Naive thymus-derived CD8-positive, alpha-beta T cell (primary cell): ENCODE data around the gene CAMKV. TPM values are rescaled to one million over a fixed set of nuclear protein-coding genes. Genes with fewer than 3 reads are reported as not detected.

ENCODE experiments used
- ATAC-seq, 2 donors: fragments of 150-1000 bp; cut with Tn5 transposase in 1 of 2; sonication (Bioruptor Pico), chemical (Tn5 transposase) in 1 of 2; 1 replicate in 1 of 2; 2 replicates in 1 of 2; pipeline ENCODE4 v1.10.0; 2021; ENCODE audit warnings: mild to moderate bottlenecking in 2 of 2, moderate library complexity in 2 of 2
- POLR2A ChIA-PET: fragments of 350-600 bp; sonication (Branson Sonifier 250); formaldehyde crosslinking; loops from one replicate; lab custom pipeline; 2021; ENCODE audit warnings: antibody characterized with exemption; lab: Charles Lee
- DNase-seq, 10 donors: peaks; one replicate each; pipeline versions ENCODE4 v3.0.0 to v3.0.0-alpha.2; 2020 to 2022
- H3K27ac Mint-ChIP-seq, 10 donors: one replicate each; pipeline ENCODE4 v1.8.0; 2020 to 2022; ENCODE audit warnings: mild to moderate bottlenecking in 10 of 10, mixed read lengths in 10 of 10, moderate library complexity in 4 of 10, inconsistent platforms in 1 of 10
- H3K27me3 Mint-ChIP-seq, 5 donors: one replicate each; pipeline ENCODE4 v1.8.0; 2021 to 2022; ENCODE audit warnings: mixed read lengths in 5 of 5
- H3K36me3 Mint-ChIP-seq, 3 donors: one replicate each; pipeline ENCODE4 v1.8.0; 2020 to 2022; ENCODE audit warnings: mixed read lengths in 3 of 3, mild to moderate bottlenecking in 2 of 3, inconsistent platforms in 1 of 3
- H3K4me1 Mint-ChIP-seq, 4 donors: one replicate each; pipeline ENCODE4 v1.8.0; 2021 to 2022; ENCODE audit warnings: mixed read lengths in 4 of 4
- H3K4me3 Mint-ChIP-seq, 10 donors: one replicate each; pipeline ENCODE4 v1.8.0; 2020 to 2022; ENCODE audit warnings: mild to moderate bottlenecking in 10 of 10, mixed read lengths in 10 of 10, moderate library complexity in 6 of 10, inconsistent platforms in 1 of 10
- H3K9me3 Mint-ChIP-seq, 9 donors: one replicate each; pipeline ENCODE4 v1.8.0; 2020 to 2022; ENCODE audit warnings: mixed read lengths in 9 of 9, mild to moderate bottlenecking in 3 of 9, inconsistent platforms in 1 of 9, moderate library complexity in 1 of 9
- polyA plus RNA-seq, 3 donors: library from polyadenylated mRNA; unstranded; fragments of 300-500 nt; fragmentation: Illumina TruSeq; gene quantifications; one replicate each; pipeline ENCODE4 v1.2.3, GENCODE V29; 2021
- total RNA-seq, 8 experiments: library from RNA in 2 of 8; stranded (reverse) in 2 of 8; gene quantifications; one replicate each; pipeline ENCODE4 v1.2.3 and lab custom pipeline; 2021 to 2026

The CAMKV gene
- total and polyA plus RNA-seq, 5 experiments from 2014 or later: not detected

DNA sequence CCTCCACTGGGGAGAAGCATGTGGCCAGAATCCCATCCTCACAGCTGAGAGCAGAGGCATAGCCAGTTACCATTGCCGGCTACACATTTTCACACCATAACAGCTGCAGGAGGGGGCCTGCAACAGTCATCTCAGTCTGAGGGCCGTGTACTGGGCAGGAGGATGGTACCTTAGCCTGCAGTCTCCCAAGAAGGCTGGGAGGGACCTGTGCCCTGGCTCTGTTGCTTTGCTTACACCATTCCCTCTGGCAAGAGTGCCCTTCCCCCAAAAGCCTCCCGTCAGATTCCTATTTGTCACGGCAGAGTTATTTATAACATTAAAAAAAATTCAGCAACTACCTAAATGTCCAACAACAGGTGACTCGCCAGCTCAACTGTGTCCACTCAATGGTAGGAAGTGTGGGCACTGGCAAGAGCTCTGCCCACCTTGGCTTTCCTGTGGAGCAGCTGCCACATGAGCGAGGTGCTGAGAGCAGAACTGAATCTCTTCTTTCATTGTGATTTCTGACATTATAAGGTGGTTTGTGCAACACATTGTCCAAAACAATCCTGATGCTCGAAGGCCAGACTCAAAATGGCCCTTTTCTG is 4.4 kb downstream of the CAMKV start:
- POLR2A ChIA-PET: no interaction called here
- no peak overlapping the region for H3K4me3 Mint-ChIP-seq
- peaks cover 0 to 4% (median 3%) of the 10 kb centered on the region in 4 donors for H3K4me1 Mint-ChIP-seq
- no peak overlapping the region for H3K27ac Mint-ChIP-seq
- DNase-seq: no peak
- no peak for ATAC-seq
- H3K9me3 Mint-ChIP-seq: no peaks in the 10 kb centered on the region
- no peaks in the 10 kb centered on the region for H3K36me3 Mint-ChIP-seq
- peaks cover 14 to 64% (median 35%) of the 10 kb centered on the region in 5 donors for H3K27me3 Mint-ChIP-seq

DNA sequence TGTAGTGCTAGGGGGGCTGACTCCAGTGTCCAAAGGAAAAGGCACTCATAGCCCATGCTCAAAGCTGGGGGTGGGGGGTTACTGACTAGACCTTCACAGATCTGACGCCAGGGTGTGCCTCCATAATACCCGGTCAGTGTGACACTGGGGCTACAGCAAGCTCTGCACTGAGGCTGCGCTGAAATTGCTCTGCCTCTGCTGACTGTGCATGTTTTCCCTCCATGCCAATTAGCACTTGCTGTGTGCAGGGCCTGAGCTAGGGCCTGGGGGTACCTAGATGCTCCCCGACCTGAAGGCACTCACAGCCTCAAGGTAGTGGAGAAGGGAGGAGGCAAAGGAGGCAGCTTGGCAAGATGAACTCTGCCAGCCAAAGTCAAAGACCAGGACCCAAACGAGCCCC is 5.2 kb downstream of the CAMKV start:
- DNase-seq (no peak), ATAC-seq (no peak)
- no peaks in the 10 kb centered on the region for H3K36me3 Mint-ChIP-seq
- H3K4me3 Mint-ChIP-seq: no peak overlapping the region
- H3K27me3 Mint-ChIP-seq: peaks cover 13 to 59% (median 35%) of the 10 kb centered on the region in 5 donors
- no peaks in the 10 kb centered on the region for H3K9me3 Mint-ChIP-seq
- no peak overlapping the region for H3K27ac Mint-ChIP-seq
- POLR2A ChIA-PET: no interaction called here
- peaks cover 0 to 4% (median 3%) of the 10 kb centered on the region in 4 donors for H3K4me1 Mint-ChIP-seq

DNA sequence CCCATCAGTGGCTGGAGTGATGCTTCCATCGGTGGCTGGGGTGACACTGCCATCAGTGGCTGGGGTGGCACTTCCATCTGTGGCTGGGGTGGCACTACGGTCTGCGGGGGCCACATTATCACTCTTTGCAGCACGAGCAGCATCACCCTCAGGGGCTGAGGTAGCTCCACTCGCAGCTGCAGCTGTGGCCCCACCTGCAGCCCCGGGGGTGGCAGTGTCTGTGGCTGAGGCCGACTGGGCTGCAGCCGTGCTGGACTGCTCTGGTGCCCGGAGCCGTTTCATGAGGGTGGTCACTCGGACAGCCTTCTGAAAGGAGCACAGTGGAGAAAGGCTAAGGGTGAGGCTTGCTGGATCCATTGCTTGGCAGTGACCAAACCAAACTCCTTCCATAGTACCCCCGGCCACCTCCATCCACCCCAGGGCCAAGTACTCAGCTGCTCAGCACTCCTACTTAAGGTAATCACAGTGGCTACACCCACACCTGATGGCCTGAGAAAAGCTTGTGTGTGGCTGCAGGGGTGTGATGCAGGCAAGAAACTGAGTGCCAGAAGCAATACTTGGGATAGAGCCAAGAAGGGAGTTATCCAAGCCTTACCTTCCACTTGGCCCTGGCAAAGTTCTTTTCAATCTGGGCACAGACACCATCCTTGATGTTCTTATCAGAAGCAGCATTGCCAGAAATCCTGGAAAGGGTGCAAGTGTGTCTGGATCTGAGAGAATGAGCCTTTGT is 10.0 kb downstream of the CAMKV start:
- Mint-ChIP-seq H3K27me3 (peaks cover 5 to 21% (median 12%) of the 10 kb centered on the region in 5 donors), H3K9me3 (no peaks in the 10 kb centered on the region), H3K27ac (no peak overlapping the region), H3K4me3 (no peak overlapping the region), H3K36me3 (no peaks in the 10 kb centered on the region), H3K4me1 (peaks cover 2 to 15% (median 15%) of the 10 kb centered on the region in 4 donors)
- DNase-seq (no peak), ATAC-seq (no peak)
- POLR2A ChIA-PET: no interaction called here

DNA sequence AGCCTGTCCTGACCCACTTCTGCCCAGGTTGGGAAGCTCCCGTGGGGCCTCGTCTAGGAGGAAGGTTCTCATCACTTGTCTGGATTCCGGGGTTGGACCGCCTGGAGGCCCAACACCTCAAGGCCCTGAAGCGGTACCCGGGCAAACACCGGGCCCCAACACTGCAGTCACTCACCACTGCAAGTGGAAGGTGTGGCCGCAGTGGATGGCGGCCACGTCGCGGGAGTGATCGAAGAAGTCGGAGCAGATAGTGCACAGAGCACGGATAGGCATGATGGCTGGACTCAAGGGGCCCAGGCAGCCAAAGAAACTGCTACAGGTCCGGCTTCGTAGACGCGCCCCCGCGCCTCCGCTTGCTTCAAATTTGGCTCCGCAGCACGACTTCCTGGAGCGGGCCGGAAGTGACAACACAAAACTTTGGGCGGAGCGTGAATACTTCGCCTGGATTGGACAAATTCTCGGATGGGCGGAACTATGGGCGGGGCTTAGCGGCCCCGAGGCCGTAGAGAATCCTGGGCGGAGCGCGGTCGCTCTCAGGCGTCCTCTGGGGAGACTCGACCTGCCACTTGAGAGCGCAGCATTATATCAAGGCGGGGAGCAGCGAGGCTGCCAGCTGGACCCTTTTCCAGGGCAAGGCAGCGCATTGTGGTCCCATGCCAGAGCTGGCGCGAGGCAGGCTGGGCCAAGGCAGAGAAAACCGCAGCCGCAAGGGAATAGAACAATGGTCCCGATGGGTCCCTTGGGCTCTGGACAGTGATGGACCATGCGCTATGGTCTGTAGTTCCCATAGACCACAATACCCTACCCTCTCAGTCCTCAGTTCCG is 13.3 kb downstream of the CAMKV start, which contains the start of gene TRAIP:
TRAIP (minus strand) TSS at position 384 of the 825 bp plus-strand sequence; CDS start at position 273, 111 bp downstream.
- POLR2A ChIA-PET: interaction anchor here (1.2 to 3.2 kb wide), 2 partner anchors 51 to 53 kb away, joined by 3 to 11 read pairs; partner anchors contain the start of gene INKA1
- peak; percentile 88 to 96 (median 93) for DNase-seq
- H3K4me3 Mint-ChIP-seq: peak within 1 kb of the TSS; percentile 79 to 92 (median 86)
- H3K4me1 Mint-ChIP-seq: peaks cover 2 to 15% (median 15%) of the 10 kb centered on the region in 4 donors
- no peaks in the 10 kb centered on the region for H3K36me3 Mint-ChIP-seq
- H3K9me3 Mint-ChIP-seq: no peaks in the 10 kb centered on the region
- peak; percentile 99 for ATAC-seq
- H3K27ac Mint-ChIP-seq: peak within 1 kb of the TSS; percentile 81 to 96 (median 91)
- H3K27me3 Mint-ChIP-seq: peaks cover 0 to 3% (median 0%) of the 10 kb centered on the region in 5 donors

DNA sequence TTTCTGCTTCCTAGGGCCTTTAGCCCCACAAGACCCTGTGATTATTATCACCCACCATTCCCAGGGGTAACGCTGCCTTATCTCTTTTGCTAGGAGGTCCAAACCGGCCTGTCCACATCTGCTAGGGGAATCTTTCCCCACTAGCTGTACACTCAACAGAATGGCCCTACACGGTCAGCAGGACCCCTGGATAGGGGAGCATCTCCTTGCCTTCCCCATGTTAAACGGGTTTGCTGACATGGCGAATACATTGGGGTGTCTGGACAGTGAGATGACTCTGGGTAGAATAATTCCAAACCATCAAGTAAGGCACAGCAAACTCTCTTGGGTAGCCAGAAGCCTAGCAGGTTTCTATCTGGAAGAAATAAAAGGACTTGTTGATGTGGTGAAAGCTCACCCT is 14.0 kb downstream of the CAMKV start:
- Mint-ChIP-seq H3K4me1 (peaks cover 2 to 15% (median 15%) of the 10 kb centered on the region in 4 donors), H3K27me3 (peaks cover 0 to 2% (median 0%) of the 10 kb centered on the region in 5 donors), H3K27ac (peak overlapping the region in 6 of 10 donors; percentile 33 to 96 (median 91)), H3K9me3 (no peaks in the 10 kb centered on the region), H3K4me3 (peak overlapping the region; percentile 79 to 92 (median 86)), H3K36me3 (no peaks in the 10 kb centered on the region)
- DNase-seq: no peak
- POLR2A ChIA-PET: interaction anchor here (3.2 kb wide), 1 partner anchor 52 kb away, joined by 11 read pairs; the partner anchor contains the start of gene INKA1
- no peak for ATAC-seq

DNA sequence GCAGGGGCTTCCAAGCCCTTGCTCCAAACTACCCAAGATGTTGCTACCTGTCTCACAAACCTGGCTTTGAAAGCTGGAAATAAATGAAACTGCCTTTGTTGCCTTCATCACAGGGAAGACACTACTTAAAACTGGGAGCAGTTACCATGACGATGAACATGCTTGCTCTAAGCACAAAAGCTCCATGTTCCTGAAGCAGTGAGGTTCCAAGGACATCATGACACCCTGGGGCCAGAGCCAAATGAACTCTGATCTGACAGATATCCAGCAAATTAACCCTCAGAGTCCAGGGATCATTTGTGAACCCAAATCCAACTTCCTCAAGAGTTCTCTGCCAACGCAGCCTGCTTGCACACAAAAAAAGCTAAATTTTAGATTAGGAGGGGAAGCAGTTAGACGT is 24.0 kb downstream of the CAMKV start:
- Mint-ChIP-seq H3K27ac (peak overlapping the region in 1 of 10 donors; percentile 53), H3K4me3 (no peak overlapping the region), H3K9me3 (no peaks in the 10 kb centered on the region), H3K4me1 (no peaks in the 10 kb centered on the region), H3K27me3 (no peaks in the 10 kb centered on the region), H3K36me3 (peaks cover 0 to 7% (median 0%) of the 10 kb centered on the region in 3 donors)
- ATAC-seq: no peak
- no peak for DNase-seq
- POLR2A ChIA-PET: interaction anchor here (0.7 to 0.8 kb wide), 2 partner anchors 25 to 42 kb away, joined by 3 to 4 read pairs; partner anchors contain the start of gene INKA1

DNA sequence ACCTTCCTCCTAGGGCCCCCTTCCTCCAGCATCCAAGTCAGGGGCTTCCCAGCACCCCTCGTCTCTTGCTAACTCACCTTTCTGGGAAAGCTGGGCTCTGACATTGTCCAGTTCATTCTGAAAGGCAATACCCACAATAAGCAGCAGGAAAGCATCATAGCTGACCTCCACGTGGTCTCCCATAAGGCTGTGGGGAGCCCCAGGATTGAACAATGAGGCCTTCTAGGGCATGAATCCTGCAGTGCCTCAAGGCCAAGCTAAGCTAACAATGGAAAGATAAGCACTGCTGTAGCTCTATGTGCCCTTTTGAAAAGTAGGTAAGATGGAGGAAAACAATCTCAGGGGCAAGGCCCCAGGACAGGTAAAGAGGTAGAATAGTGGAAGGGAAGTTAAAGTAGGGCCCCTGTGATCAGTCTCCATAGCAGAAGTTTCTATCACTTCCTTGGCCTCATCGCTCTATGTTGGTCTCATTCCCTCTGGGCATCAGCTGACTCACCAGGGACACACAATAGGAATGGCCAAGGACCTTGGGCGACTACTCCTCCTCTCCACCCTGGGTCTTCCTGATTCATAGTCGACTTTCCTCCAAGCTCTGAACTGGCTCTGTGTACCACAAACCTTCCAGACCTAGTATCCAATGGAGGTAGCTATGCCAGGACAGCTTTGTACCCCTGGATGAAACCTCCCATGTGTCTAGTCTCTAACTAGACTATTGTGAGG is 25.1 kb downstream of the CAMKV start:
- no peaks in the 10 kb centered on the region for H3K9me3 Mint-ChIP-seq
- H3K4me1 Mint-ChIP-seq: no peaks in the 10 kb centered on the region
- H3K36me3 Mint-ChIP-seq: peaks cover 0 to 7% (median 0%) of the 10 kb centered on the region in 3 donors
- DNase-seq: no peak
- H3K4me3 Mint-ChIP-seq: no peak overlapping the region
- peak overlapping the region in 1 of 10 donors; percentile 7 for H3K27ac Mint-ChIP-seq
- ATAC-seq: no peak
- no peaks in the 10 kb centered on the region for H3K27me3 Mint-ChIP-seq
- POLR2A ChIA-PET: interaction anchor here (0.7 kb wide), 1 partner anchor 41 kb away, joined by 4 read pairs; the partner anchor contains the start of gene INKA1

DNA sequence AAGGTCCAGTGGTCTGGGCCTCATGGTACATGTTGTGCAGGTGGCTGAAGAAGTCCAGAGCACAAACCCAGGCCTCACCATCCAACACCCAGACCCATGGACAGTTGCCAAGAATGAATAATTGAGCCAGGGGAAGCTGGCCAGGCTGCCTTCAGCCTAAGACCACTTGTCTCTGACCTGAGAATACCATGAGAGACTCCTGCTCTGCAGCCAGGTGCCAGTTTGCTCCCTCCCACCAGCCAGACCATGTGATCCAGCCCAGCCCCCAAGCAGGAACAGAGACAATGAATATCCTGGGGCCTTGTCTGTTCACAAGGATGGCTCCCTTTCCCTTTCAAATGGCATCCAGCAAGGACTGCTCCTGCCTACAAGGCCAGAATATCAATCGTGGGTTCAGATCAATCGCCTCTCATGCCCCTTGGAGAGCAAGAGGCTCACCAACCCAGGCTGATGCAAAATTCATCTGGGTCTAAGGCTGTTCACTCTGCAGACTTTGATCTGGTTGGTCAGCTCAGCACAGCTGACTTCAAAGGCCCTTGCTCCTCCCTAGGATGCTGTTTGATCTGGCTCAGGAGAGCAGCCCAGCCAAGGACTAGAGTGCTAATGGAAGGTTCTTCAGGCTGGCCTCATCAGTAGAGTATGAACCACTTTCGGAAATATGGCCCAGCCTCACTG is 26.7 kb downstream of the CAMKV start:
- H3K27me3 Mint-ChIP-seq: no peaks in the 10 kb centered on the region
- peaks cover 2 to 5% (median 2%) of the 10 kb centered on the region in 4 donors for H3K4me1 Mint-ChIP-seq
- DNase-seq (no peak), ATAC-seq (no peak)
- peaks cover 0 to 7% (median 0%) of the 10 kb centered on the region in 3 donors for H3K36me3 Mint-ChIP-seq
- H3K9me3 Mint-ChIP-seq: no peaks in the 10 kb centered on the region
- POLR2A ChIA-PET: interaction anchor here (10.4 kb wide), 1 partner anchor 38 kb away, joined by 116 read pairs; the partner anchor contains the start of gene INKA1
- peak overlapping the region in 1 of 10 donors; percentile 58 for H3K27ac Mint-ChIP-seq
- H3K4me3 Mint-ChIP-seq: no peak overlapping the region

DNA sequence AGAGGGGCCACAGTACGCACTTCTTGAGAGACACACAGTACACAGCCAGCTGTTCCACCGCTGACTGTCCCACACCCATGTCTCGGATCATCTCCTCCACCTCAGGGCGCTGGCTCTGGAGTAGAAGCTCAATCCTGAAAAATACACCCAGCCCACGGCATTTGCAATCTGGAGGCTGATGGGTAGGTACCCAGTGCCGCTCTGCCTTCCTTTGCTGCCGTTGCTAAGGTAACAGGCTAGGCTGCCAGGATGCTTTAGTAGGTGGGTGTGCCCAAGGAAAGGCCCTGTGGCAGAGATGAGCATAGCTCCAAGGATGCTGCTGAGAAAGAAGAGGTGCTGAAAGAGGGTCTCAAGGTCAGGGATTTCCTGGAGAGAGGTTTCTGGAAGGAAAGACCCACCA is 27.9 kb downstream of the CAMKV start:
- peaks cover 0 to 2% (median 0%) of the 10 kb centered on the region in 3 donors for H3K36me3 Mint-ChIP-seq
- no peaks in the 10 kb centered on the region for H3K27me3 Mint-ChIP-seq
- no peak overlapping the region for H3K4me3 Mint-ChIP-seq
- POLR2A ChIA-PET: interaction anchor here (10.4 kb wide), 1 partner anchor 37 kb away, joined by 116 read pairs; the partner anchor contains the start of gene INKA1
- peaks cover 2 to 5% (median 2%) of the 10 kb centered on the region in 4 donors for H3K4me1 Mint-ChIP-seq
- no peak overlapping the region for H3K27ac Mint-ChIP-seq
- DNase-seq (no peak), ATAC-seq (no peak)
- H3K9me3 Mint-ChIP-seq: no peaks in the 10 kb centered on the region

DNA sequence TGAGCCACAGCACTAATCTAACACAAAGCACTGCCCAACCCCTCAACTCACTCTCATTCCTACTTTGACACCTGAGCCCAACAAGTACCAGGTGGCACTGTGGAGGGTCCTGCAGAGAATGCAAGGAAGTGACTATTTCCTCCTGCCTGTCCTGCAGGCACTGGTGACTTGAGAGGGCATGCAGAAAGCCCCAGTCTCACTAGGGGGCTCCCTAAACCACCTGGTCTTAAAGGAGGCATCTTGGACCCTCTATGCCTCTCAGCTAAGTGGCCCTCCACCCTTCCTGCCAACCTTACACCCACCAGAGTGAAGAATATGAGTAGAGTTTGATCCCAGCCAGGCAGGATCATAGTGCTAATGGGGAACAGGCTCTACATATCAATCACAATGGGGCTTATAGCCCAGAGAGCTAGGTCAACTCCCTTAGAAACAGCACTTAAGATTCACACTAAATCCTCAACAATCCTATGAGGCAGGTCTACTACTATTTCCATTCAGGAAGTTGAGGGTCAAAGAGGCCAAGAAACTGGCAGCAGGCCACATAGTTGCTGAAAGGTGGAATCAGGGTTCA is 28.5 kb downstream of the CAMKV start:
- ATAC-seq (no peak), DNase-seq (no peak)
- Mint-ChIP-seq H3K4me3 (no peak overlapping the region), H3K9me3 (no peaks in the 10 kb centered on the region), H3K27ac (peak overlapping the region in 2 of 10 donors; percentile 15 to 32), H3K4me1 (peaks cover 2 to 5% (median 2%) of the 10 kb centered on the region in 4 donors), H3K27me3 (no peaks in the 10 kb centered on the region), H3K36me3 (peaks cover 0 to 2% (median 0%) of the 10 kb centered on the region in 3 donors)
- POLR2A ChIA-PET: interaction anchor here (10.4 kb wide), 1 partner anchor 36 kb away, joined by 116 read pairs; the partner anchor contains the start of gene INKA1

DNA sequence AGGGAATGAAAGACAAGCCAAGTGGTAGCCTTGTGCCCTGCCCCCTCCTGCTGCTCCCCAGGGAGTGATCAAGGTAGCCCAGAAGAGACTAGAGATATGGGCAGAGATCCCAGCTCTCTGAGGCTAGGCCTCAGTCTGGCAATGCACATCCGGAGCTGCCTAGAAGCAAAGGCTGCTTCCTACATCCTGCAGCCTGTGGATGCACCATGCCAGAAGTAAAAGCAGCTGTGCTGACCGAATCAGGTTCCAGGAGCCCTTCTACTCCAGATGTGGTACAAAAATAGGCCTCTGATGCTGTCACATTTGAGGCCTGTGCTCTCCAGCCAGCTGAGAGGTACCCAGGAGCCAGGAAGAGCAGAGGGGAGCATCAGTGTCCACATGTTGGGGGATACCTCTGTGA is 29.3 kb downstream of the CAMKV start:
- Mint-ChIP-seq H3K27ac (peak overlapping the region in 1 of 10 donors; percentile 36), H3K27me3 (no peaks in the 10 kb centered on the region), H3K4me1 (peaks cover 2 to 5% (median 2%) of the 10 kb centered on the region in 4 donors), H3K36me3 (peaks cover 0 to 2% (median 0%) of the 10 kb centered on the region in 3 donors), H3K4me3 (no peak overlapping the region), H3K9me3 (no peaks in the 10 kb centered on the region)
- POLR2A ChIA-PET: interaction anchor here (10.4 kb wide), 1 partner anchor 36 kb away, joined by 116 read pairs; the partner anchor contains the start of gene INKA1
- DNase-seq (no peak), ATAC-seq (no peak)
